HG03103 (cell line): ENCODE results near the gene EYA3.

Experiments
- ATAC-seq: cut with Tn5 transposase; IDR thresholded peaks from one replicate; pipeline ENCODE4 v1.9.1; 2021; ENCODE audit warnings: low read depth; ENCODE audit not compliant: unreplicated experiment

EYA3 gene

DNA sequence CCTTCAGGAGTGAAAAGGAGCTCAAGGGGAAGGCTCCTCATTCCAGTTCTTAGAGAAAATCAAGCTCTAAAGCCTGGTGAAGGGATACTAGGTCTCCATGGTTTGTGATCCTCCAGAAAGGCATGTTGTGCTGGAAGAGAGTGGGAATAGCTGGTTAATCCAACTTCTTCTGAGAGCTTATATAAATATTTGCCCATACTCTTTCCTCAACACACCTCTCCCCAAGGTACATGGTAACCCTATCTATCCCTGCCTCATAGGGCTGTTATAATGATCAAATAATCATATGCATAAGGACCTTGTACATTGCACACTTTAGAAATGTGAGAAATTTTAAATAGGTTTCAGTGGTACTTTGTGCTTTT lies 114.0 kb downstream of the EYA3 start:
- no peak for ATAC-seq

DNA sequence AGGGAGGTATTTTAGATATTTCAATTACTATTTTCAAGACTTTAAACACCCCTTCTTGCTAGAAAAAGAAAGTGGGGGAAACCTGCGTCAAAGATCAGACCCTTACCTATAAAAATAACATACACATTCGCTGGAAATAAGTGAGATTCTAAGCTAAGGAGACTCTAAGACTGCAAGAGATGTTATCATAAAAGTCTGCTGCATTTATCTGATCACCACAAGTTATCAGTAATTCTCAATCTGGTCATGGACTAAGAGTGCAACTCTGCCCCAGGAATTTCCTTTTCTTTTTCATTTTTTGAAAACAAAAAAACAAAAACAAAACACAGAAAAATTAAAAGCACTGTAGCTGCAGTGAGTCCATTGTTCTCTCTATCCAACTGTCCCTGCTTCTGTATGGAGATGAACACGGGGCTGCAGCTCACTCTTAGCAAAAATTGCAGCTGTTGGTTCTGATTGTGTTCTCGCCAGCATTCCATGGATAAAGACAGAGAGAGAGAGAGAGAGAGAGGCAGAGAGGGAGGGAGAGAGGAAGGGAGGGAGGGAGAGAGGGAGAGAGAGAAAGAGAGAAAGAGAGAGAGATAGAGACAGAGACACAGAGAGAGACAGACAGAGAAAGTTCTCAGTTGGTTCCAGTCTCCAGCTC lies 114.5 kb downstream of the EYA3 start:
- no peak for ATAC-seq

DNA sequence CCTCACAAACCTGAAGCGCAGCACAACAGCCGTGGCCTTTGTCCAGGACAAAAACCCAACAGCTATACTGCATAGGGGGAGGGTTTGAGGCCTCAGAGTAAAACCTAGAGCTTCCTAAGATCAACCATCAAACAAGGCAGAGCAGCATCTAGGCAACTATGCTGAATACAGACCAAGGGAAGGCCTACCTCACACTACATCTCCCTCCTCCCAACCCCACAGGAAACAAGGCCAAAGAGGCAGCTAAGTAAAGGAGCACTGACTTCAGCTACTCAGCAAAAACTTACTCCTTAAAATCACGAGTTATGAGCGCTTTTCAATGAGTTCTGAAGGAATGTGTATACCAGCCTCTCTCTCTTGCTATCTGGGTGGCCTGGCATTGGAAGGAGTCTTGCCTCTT lies 116.3 kb downstream of the EYA3 start:
- ATAC-seq, result no peak

DNA sequence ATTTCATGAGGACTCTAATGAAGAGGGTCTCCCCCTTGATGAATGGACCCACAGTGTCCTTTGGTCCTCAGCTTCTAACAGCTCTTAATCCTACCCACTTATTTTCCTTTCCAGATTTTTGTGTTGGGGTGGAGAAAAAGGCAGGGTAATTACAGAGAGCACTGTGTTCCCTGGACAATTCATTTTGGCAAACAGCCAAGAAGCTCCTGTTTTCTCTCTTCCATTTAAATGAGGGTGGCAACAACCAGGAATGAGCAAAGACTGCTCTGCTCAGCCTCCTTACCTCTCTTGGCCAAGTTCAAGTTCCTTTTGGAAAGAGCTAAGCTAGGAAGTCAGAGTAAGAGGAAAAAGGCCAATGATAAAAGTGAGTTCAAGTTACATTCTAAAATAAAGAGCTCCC lies 116.7 kb downstream of the EYA3 start:
- ATAC-seq, result no peak

DNA sequence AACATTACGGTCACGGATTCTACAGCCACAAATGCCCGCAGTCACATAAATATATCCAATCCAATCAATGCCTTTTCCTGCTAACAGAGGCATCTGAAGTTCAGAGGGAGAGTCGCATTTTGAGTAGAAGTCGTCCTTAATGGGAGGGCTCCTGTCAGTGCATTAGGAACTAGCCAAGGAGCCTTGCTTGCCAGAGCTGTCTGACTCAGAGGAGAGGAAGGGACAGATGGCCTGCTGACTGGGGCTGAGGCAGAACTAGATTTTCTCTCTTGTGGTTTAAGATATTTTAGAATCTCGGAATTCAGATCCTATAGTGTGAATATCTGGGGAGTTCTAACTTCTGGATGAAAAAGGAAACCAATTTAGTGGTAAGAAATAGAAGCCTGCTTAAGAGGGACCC lies 118.0 kb downstream of the EYA3 start:
- ATAC-seq, result no peak

DNA sequence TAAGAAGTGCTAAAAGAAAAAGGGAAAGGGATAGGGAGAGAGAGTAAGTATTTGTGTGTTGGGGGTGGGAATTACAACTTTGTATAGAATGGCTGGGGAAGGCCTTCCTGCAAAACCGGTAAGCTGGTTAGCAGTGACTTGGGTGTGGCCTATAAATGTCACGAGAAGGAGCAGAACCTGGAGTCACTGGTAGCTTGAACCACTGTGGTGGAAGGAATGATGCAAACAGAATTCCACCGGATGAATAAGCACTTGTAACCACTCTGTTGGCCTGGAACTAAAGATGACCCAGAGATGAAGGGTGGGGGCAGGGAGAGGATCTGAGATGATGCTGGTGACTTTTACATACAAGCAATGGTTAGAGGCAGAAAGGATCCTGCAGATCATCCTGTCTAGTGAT lies 119.7 kb downstream of the EYA3 start:
- ATAC-seq, result no peak

DNA sequence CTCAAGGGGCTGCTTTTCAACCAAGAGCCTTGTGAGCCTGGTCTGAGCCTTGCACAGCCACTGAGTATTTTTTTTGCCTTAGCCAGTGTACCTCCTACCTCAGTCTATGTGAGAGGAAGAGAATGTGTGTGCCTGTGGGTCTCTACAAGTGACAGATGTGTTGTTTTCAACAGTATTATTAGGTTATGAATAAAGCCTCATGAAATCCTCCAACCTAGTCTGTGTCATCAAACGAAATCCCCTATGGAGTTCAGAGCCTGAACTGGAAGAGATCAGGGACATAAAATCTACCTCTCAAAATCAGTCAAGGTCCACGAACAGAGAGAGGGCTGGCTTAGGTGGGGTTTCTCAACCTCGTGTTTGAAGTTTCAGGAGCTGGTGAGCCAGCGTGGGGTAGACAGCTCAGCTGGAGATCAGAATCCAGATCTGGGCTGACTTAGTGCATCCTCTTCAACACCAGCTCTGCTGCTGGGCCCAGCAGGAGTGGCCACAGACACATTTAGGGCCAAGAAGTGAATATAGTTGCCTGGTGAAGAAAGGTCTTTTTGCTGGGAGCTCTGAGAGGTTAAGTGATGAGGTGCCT lies 120.4 kb downstream of the EYA3 start:
- no peak for ATAC-seq

DNA sequence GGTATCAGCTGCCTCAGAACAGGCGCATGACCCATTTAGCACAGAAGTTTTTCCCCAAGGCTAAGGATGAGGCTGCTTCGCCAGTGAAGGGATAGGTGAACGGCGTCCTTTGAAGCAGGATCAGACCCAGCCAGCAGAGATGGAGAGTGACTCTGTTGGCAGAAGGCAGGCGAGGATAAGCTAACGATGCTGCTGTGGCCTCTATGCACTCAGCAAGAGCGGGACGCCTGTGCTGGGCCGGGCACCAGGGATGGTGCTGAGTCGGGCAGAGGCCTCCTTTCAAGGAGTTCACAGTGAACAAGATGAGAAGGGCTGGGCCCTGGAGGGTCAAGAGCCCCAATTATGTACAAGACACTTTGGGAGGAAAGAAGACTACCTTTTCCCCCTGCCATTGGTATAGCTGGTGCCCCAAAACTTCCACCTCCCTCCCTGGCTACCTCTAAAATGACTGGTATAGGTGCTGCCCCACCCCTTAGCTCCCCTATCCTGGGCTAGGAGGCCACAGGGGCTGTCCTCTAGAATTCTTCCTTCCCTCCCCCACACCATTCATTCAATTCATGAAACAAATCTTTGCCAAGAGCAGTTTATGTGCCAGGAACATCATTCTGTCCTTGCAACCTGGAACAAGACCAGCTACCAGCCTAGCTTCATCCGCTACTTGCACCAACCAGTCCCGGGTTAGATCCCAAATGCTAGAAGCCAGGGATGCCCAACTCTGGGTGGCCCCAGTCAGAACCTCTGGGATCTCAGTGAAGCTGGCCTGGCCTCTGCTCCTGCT lies 121.1 kb downstream of the EYA3 start:
- no peak for ATAC-seq

DNA sequence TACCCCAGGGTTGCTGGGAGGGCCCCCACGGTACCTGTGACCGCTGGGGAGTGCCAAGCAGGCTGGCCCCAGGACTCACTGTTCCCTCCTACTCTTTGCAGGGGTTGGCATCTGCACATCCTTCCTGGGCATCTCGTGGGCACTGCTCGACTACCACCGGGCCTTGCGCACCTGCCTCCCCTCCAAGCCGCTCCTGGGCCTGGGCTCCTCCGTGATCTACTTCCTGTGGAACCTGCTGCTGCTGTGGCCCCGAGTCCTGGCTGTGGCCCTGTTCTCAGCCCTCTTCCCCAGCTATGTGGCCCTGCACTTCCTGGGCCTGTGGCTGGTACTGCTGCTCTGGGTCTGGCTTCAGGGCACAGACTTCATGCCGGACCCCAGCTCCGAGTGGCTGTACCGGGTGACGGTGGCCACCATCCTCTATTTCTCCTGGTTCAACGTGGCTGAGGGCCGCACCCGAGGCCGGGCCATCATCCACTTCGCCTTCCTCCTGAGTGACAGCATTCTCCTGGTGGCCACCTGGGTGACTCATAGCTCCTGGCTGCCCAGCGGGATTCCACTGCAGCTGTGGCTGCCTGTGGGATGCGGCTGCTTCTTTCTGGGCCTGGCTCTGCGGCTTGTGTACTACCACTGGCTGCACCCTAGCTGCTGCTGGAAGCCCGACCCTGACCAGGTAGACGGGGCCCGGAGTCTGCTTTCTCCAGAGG lies 121.9 kb downstream of the EYA3 start:
- no peak for ATAC-seq

DNA sequence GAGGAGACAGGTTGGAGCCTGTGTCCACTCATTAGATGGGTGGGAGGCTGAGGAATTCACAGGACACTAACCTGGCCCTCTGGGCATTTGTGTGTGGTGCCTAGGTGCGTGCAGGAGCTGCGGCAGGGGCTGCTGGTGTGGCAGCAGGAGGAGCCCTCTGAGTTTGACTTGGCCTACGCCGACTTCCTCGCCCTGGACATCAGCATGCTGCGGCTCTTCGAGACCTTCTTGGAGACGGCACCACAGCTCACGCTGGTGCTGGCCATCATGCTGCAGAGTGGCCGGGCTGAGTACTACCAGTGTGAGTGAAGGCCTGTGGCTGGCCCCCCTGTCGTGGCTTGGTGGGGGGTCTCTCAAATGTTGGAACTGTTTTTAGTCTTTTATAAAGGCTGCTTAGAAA lies 125.0 kb downstream of the EYA3 start:
- no peak for ATAC-seq

DNA sequence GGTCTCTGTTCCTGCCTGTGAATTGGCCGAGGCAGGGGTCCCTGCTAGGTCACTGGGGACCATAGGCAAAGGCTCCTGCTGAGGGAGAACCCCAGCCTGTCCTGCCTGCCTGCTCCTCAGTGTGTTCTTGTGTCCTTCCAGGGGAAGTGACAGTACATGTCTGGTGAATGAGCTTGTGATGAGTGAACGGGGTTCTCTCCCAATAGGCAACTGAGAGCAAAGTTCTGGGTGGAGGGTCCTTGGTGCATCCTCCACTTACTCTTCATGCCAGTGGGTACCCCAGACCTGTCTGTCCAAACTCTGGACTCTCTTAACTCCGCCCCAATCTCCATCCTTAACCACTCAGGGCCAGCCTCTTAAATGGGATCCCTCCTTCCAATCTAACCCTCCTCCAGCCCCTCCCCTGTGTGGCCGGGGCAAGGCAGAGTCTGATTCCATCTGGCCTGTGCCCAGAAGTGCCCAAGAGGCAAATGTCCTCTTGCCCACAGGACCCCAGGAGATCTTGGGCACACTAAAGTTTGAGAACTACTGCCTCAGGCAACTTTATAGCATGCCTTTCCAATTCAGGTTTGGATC lies 126.7 kb downstream of the EYA3 start:
- ATAC-seq, result no peak

DNA sequence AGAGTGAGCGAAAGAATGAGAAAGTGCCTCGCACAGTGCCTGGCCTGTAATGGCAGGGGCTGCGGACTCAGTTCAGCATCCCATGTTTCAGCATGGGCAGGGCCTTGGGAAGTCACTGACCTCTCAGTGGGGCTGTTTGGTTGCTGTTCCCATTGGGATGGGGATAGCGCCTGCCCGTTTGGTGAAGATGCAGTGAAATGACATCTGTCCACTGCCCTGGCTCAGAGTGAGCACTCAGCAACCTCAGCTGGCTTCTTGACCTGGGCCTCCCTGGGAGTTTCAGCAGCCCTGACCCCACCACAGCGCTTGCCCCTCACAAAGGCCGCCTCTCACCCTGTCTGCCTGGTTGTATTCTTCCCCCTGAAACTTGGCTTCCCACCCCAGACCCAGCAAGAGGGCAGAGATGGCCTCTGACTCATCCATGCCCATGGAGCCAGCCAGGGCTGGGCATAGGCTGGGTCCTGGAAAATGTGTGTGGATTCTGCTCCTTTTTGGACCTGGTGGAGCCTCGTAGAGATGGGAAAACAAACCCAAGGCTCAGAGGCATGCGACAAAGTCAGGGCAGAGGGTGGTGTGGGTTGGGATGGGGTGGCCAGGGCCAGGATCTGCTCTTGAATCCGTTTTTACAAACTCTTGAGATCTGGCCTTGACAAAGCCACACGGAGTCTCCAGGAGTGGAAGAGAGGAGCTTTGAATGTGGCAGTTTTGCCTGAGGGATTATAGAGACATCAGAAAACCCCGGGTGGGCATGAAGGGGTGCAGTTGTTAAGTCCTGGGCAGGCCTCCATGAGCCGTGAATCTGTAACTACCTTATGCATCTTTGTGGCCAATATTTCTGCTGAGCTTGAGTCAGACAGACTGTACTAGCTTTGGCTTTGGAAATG lies 127.4 kb downstream of the EYA3 start:
- no peak for ATAC-seq

DNA sequence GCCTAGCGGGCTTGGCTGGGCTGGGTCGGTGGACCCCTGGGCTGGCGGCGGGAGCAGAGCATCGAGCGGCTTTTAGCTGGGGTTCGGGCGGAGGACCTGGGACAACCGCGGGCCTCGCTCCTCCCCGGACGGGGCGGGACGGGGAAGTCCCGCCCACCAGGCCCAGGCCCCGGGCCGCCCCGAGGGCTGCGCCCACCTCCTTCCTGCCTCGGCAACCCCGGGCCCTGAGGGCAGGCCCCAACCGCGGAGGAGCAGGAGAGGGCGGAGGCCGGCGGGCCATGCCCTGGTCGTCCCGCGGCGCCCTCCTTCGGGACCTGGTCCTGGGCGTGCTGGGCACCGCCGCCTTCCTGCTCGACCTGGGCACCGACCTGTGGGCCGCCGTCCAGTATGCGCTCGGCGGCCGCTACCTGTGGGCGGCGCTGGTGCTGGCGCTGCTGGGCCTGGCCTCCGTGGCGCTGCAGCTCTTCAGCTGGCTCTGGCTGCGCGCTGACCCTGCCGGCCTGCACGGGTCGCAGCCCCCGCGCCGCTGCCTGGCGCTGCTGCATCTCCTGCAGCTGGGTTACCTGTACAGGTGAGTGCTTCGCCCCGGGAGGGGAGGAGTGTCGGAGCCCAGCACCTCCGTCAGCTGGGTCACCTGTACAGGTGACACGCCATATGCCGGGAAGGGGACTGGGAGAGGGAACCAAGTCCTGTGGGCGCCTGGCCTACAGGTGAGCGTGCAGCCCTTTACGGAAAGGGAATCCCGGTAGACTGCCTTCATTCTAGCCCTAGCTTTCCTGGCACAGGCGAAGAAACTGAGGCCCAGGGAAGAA lies 128.4 kb downstream of the EYA3 start, which contains the start of gene XKR8:
Gene XKR8 (plus strand): TSS at position 182 of the 812 bp plus-strand sequence. CDS start 97 bp downstream, at position 279.
- peak; percentile 85 for ATAC-seq

DNA sequence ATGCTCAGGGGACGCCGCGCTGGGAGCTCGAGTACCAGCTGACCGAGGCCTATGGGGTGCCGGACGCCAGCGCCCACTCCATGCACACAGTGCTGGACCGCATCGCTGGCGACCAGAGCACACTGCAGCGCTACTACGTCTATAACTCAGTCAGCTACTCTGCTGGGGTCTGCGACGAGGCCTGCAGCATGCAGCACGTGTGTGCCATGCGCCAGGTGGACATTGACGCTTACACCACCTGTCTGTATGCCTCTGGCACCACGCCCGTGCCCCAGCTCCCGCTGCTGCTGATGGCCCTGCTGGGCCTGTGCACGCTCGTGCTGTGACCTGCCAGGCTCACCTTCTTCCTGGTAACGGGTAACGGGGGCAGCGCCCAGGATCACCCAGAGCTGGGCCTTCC lies 129.9 kb downstream of the EYA3 start:
- ATAC-seq, result no peak

DNA sequence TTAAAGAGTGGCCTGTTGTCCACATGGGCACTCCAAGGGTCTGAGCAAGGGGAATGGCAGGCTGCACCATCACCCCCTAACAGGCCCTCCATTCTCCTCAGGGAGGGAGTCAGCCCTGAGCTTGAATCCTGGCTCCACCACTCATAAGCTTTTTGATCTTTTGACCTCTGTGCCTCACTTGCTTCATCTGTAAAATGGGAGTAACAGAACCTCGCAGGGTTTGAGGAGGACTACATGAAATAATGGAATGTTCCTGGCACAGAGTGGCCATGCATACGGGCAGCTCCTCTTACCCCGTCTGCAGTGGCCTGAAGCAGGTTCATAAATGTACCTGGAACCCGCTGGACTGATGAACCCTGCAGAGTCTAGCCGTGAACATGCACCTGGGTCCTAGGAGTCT lies 130.8 kb downstream of the EYA3 start:
- ATAC-seq, result no peak

DNA sequence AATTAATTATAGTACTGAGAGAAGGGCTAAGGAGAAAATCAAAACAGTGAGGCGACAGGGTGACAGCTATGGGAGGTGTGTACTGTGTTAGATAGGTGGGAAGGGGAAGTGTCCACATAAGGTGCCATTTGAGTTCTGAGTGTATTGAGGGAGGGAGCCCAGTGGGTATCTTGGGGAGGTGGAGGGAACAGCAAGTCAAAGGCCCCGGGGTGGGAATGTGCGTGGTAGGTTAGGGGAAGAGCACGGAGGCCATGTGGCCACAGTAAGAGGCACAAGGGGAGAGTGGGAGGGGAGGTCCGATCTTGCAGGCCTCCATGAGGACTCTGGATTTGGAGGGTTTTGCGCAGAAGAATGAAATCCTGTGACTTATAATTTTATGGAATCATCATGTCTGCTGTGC lies 131.6 kb downstream of the EYA3 start:
- no peak for ATAC-seq

DNA sequence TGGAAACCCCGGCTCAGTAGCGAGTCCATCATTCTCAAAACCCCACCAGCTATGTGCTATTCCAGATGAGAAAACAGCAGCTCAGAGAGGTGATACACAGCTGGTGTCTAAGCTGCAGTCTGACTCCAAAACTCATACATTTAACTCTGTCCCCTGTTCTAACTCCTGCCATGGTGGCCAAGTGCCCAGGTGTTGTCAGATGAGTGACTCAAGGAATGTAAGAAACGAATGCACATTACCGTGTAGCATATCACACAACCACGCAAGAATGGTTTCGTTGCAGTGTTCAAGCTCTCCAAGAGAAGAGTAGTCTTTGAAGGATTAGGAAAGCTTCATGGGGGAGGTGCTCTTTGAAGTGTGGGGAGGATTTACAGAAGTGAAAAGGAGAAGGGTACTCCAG lies 133.3 kb downstream of the EYA3 start:
- no peak for ATAC-seq

DNA sequence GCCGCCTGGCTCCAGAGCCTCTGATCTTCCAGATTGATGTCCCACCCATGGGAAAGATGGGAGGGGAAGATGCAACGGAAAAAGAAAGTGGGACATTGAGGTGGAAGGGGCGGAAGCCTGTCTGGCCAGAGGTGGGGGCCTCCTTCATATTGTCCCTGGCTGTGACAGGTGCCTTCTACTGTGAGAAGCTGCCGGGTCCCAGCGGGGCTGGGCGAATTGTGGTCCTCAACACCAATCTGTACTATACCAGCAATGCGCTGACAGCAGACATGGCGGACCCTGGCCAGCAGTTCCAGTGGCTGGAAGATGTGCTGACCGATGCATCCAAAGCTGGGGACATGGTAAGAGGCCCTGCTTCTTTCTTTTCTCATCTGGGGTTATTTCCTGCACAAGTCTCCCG lies 134.2 kb downstream of the EYA3 start:
- ATAC-seq, result no peak

DNA sequence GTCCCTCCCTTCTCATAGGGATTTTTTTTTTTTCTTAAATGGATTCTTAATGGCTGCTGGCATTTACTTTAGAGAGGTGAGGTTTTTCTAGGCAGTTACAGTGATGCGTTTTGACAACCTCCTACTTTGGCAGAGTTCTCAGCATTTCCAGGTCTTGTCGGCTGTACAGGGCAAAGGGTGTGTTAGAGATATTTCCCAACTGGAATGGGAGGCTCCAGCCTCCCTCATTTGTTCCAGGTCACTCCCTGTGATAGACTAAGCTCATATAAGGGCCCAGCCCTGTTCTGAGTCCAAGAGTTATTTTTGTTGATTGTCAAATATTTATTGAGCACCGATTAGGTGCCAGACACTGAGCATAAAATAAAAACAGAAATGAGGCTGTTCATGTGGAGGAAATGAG lies 136.3 kb downstream of the EYA3 start:
- ATAC-seq, result no peak
